Measurements from ENCODE around the gene SLC39A5.
A peak's percentile ranks its signal among the peaks of the same experiment; 100 is the strongest.
"Not testable (repeated sequence)": the region's sequence is repeated elsewhere in the genome, so short reads cannot be mapped to it uniquely, and the experiment has no call there.

The SLC39A5 gene

DNA sequence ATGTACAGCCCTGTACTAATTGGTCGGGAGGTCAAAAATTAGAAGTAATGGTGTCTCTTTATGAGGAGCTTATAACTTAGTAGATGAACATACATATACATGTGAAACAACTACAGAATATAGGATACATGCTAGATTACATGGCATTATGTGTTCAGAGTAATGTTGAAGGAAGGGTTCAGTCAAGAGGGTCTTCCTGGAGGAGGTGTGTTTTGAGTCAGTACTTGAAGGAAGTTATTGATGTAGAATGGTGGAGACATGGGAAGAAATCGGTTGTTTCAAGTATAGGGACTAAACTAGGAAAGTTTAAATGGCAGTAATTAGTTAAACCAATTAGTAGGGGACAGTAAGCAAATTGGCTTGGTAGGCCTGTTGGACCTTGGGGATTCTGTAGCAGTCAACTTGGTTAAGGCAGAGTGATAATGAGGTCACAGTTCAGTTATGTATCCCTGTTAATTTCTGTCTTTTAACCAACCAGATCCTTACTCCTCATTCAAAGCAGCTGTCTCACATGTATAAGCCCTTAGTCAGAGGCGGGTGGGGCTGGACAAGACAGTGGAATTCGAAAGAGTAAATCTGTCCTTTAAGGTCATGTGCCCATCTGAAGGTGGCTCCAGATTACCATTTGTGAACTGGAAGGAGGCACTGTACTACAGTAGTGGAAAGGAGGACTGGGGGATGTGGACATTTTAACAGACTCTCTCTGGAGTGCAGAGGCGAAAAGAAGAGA lies 31.8 kb downstream of the SLC39A5 start:
- Histone ChIP-seq H3K9ac (ENCODE audit: low read length) (no peak overlapping the region), H3K36me3 (ENCODE audit: control insufficient read depth, insufficient read depth, low read length, severe bottlenecking) (no peaks in the 10 kb centered on the region), H3K27me3 (replicated peaks; ENCODE audit: control insufficient read depth, insufficient read depth, low read length) (no peaks in the 10 kb centered on the region), H3K4me1 (ENCODE audit: control insufficient read depth, insufficient read depth, low read length) (peaks cover 30% of the 10 kb centered on the region), H3K9me3 (ENCODE audit: control insufficient read depth, low read length) (no peaks in the 10 kb centered on the region), H3K4me3 (ENCODE audit: low read length) (no peak overlapping the region)
- DNase-seq (ENCODE audit: low read depth) = peak; percentile 59

DNA sequence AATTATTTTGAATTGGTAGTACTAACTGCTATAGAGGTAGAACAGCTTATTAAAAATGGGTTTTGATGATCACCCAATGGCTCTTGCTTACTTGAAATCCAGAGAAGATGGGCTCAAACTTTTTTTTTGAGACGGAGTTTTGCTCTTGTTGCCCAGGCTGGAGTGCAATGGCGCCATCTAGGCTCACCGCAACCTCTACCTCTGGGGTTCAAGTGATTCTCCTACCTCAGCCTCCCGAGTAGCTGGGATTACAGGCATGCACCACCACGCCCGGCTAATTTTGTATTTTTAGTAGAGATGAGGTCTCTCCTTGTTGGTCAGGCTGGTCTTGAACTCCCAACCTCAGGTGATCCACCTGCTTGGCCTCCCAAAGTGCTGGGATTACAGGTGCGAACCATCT lies 33.1 kb downstream of the SLC39A5 start:
- H3K4me3 ChIP-seq (ENCODE audit: low read length); H3K9me3 ChIP-seq (ENCODE audit: control insufficient read depth, low read length); H3K9ac ChIP-seq (ENCODE audit: low read length); H3K36me3 ChIP-seq (ENCODE audit: control insufficient read depth, insufficient read depth, low read length, severe bottlenecking); DNase-seq (ENCODE audit: low read depth); H3K27me3 ChIP-seq (replicated peaks; ENCODE audit: control insufficient read depth, insufficient read depth, low read length): not testable (repeated sequence)
- peaks cover 28% of the 10 kb centered on the region for H3K4me1 ChIP-seq (ENCODE audit: control insufficient read depth, insufficient read depth, low read length)

DNA sequence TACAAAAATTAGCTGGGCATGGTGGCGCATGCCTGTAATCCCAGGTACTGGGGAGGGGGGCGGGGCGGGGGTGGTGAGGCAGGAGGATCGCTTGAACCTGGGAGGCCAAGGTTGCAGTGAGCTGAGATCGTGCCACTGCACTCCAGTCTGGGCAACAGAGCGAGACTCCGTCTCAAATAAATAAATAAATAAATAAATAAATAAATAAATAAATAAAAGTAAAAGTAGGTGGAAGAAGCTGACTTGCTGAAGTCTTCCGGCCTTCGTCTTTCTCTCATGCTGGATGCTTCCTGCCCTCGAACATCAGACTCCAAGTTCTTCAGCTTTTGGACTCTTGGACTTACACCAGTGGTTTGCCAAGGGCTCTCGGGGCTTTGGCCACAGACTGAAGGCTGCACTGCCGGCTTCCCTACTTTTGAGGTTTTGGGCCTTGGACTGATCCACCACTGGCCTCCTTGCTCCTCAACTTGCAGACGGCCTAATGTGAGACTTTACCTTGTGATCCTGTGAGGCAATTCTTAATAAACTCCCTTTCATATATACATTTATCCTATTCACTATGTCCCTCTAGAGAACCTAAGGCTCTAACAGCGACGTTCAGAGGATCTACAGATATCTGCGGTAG lies 36.3 kb downstream of the SLC39A5 start:
- not testable (repeated sequence) for H3K27me3 ChIP-seq (replicated peaks; ENCODE audit: control insufficient read depth, insufficient read depth, low read length); DNase-seq (ENCODE audit: low read depth); H3K9me3 ChIP-seq (ENCODE audit: control insufficient read depth, low read length)
- Histone ChIP-seq H3K4me3 (ENCODE audit: low read length) (peak overlapping the region; percentile 90), H3K4me1 (ENCODE audit: control insufficient read depth, insufficient read depth, low read length) (peaks cover 27% of the 10 kb centered on the region), H3K9ac (ENCODE audit: low read length) (peak overlapping the region; percentile 92), H3K36me3 (ENCODE audit: control insufficient read depth, insufficient read depth, low read length, severe bottlenecking) (peaks cover 18% of the 10 kb centered on the region)

DNA sequence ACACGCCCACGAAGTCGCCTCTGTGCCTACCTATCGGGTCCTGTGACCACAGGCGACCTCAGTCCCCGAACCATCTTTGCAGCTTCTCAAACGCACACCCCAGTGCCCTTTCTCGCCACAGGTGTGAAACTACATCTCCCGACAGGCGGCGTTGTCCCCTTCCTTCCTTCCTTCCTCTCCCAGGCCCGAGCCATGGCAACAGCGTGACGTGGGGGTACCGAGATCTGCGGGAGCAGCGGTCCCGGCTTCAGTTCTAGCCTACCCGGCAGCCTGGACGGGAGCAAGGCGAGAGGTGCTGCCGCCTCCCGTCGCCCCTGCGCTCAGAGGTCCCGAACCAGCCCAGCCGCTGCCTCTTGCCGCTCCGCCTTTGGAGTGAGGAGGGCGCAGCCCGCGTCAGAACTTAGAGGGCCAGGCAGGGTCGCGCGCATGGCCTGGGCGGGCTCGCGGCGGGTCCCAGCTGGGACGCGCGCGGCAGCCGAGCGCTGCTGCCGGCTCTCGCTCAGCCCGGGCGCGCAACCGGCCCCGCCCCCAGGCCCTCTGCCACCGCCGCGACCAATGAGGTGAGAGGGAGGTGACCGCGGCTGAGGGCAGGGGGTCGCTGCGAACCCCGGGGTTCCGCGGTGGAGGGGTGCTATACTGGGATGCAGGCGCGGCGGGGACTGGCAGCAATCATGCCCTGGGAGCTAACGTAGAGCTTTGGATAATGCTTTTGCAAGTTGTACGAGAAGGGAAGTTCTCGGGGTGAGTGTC lies 37.0 kb downstream of the SLC39A5 start, which contains the start of gene COQ10A:
COQ10A (plus strand) TSS at position 250 of the 750 bp plus-strand sequence; CDS start at position 427, 177 bp downstream.
- Histone ChIP-seq H3K4me3 (ENCODE audit: low read length) (peak within 1 kb of the TSS; percentile 90), H3K9ac (ENCODE audit: low read length) (peak within 1 kb of the TSS; percentile 92), H3K9me3 (ENCODE audit: control insufficient read depth, low read length) (no peaks in the 10 kb centered on the region), H3K27me3 (replicated peaks; ENCODE audit: control insufficient read depth, insufficient read depth, low read length) (no peaks in the 10 kb centered on the region), H3K36me3 (ENCODE audit: control insufficient read depth, insufficient read depth, low read length, severe bottlenecking) (peaks cover 25% of the 10 kb centered on the region), H3K4me1 (ENCODE audit: control insufficient read depth, insufficient read depth, low read length) (peaks cover 21% of the 10 kb centered on the region)
- DNase-seq (ENCODE audit: low read depth) = peak; percentile 96

DNA sequence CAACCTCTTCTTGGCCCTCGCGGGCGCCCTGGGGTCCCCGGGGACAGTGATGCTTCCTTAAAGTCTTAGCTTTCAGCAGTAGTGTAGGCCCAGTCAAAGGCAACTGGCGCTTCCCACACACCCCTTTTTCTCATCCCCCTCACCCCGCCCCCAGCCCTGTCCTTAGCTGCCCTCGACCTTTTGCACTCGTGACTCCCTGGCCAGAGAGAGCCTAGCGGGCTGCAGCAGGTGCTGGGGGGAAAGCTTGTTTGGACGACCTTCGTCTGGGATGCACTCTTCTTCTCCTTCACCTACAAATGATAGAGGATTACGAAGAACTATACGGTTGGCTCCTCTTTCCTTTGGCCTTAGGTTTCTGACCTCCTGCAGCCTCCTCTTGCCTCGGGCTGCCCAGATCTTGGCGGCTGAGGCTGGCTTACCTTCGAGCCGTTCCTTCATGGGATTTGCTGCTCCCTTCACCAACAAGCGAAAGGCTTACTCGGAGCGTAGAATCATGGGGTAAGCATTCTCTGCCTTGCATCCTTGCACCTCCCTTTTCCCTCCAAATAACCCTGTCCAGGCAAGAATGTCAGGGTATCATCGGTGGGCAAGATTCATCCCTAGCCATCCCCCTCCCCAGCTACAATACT lies 37.7 kb downstream of the SLC39A5 start:
- Histone ChIP-seq H3K4me1 (ENCODE audit: control insufficient read depth, insufficient read depth, low read length) (peaks cover 18% of the 10 kb centered on the region), H3K9me3 (ENCODE audit: control insufficient read depth, low read length) (no peaks in the 10 kb centered on the region), H3K36me3 (ENCODE audit: control insufficient read depth, insufficient read depth, low read length, severe bottlenecking) (peaks cover 32% of the 10 kb centered on the region), H3K4me3 (ENCODE audit: low read length) (peak overlapping the region; percentile 90), H3K27me3 (replicated peaks; ENCODE audit: control insufficient read depth, insufficient read depth, low read length) (no peaks in the 10 kb centered on the region), H3K9ac (ENCODE audit: low read length) (peak overlapping the region; percentile 92)
- DNase-seq (ENCODE audit: low read depth) = no peak

DNA sequence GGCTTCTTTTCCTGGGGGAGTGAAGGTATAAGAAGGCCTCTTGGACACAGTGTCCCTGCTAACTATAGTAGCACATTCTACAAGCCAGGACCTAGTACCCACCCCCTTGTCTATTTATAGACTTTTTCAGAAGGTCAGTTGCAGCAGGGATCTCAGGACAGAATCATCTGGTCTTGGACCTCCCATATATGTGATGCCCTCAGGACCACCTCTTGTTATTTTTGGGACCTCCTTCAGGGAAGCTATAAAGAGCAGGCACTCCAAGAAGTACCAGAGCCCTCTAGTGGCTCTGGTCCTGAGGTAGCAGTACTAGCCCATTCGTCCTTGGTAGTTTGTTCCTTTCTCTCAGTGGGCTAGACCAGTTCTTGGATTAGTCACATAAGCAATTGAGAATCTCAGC lies 41.2 kb downstream of the SLC39A5 start:
- Histone ChIP-seq H3K9me3 (ENCODE audit: control insufficient read depth, low read length) (no peaks in the 10 kb centered on the region), H3K36me3 (ENCODE audit: control insufficient read depth, insufficient read depth, low read length, severe bottlenecking) (peaks cover 66% of the 10 kb centered on the region), H3K9ac (ENCODE audit: low read length) (no peak overlapping the region), H3K4me3 (ENCODE audit: low read length) (no peak overlapping the region), H3K4me1 (ENCODE audit: control insufficient read depth, insufficient read depth, low read length) (peaks cover 22% of the 10 kb centered on the region), H3K27me3 (replicated peaks; ENCODE audit: control insufficient read depth, insufficient read depth, low read length) (no peaks in the 10 kb centered on the region)
- DNase-seq (ENCODE audit: low read depth) = peak; percentile 39

DNA sequence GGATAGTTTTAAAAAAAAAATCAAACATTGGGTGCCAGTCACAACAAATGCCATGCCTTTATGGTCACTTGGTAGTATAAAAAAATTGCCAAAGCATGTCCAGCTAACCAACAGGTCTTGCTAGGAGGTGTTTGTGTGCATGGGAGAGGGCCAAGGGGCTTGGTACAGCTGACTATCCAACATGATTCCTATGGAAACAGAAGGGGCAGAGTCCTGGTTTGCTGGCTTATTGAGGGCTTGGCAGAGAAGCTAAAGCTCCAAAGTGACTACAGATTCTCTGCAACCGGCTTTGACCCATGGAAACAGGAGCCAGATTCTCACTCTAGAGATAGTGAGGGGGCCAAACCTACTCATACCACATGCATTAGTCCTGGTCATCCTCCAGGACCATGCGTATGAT lies 42.6 kb downstream of the SLC39A5 start:
- peaks cover 78% of the 10 kb centered on the region for H3K36me3 ChIP-seq (ENCODE audit: control insufficient read depth, insufficient read depth, low read length, severe bottlenecking)
- H3K9me3 ChIP-seq (ENCODE audit: control insufficient read depth, low read length); DNase-seq (ENCODE audit: low read depth): not testable (repeated sequence)

DNA sequence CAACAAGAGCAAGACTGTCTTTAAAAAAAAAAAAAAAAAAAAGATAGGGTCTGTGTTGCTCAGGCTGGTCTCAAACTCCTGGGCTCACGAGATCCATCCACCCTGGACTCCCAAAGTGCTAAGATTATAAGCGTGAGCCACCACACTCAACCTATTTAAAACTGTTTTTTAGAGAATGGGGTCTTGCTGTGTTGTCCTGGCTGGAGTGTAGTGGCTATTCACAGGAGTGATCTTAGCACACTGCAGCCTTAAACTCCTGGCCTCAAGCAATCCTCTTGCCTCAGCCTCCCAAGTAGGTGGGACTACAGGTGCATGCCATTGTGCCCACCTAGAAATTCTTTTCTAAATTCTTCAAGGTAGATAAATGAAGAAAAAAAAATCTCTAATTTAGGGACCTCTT lies 44.4 kb downstream of the SLC39A5 start:
- no peak overlapping the region for H3K4me3 ChIP-seq (ENCODE audit: low read length)
- H3K36me3 ChIP-seq (ENCODE audit: control insufficient read depth, insufficient read depth, low read length, severe bottlenecking) = peaks cover 93% of the 10 kb centered on the region
- no peaks in the 10 kb centered on the region for H3K9me3 ChIP-seq (ENCODE audit: control insufficient read depth, low read length)
- H3K4me1 ChIP-seq (ENCODE audit: control insufficient read depth, insufficient read depth, low read length) = peaks cover 13% of the 10 kb centered on the region
- DNase-seq (ENCODE audit: low read depth) = no peak
- H3K9ac ChIP-seq (ENCODE audit: low read length) = no peak overlapping the region
- no peaks in the 10 kb centered on the region for H3K27me3 ChIP-seq (replicated peaks; ENCODE audit: control insufficient read depth, insufficient read depth, low read length)

More for the DNA sequence above, 42.6 kb downstream of the SLC39A5 start:
- H3K9ac ChIP-seq (ENCODE audit: low read length); H3K27me3 ChIP-seq (replicated peaks; ENCODE audit: control insufficient read depth, insufficient read depth, low read length); H3K4me3 ChIP-seq (ENCODE audit: low read length): not testable (repeated sequence)
- H3K4me1 ChIP-seq (ENCODE audit: control insufficient read depth, insufficient read depth, low read length) = peaks cover 15% of the 10 kb centered on the region

DNA sequence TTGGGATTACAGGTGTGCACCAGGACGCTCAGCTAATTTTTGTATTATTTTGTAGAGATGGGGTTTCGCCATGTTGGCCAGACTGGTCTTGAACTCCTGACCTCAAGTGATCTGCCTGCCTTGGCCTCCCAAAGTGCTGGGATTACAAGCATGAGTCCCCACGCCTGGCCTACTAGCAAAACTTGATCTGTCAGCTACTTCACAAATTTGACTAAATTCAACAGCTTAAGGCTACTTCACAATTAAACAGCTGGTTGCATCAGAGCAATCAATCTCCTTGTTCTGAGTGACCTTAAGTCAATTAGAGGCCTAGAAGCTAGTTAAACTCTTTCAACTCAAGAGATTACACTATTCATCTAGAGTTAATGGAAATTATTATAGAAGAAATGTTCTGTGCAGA lies 49.1 kb downstream of the SLC39A5 start:
- H3K4me3 ChIP-seq (ENCODE audit: low read length) = no peak overlapping the region
- peaks cover 96% of the 10 kb centered on the region for H3K36me3 ChIP-seq (ENCODE audit: control insufficient read depth, insufficient read depth, low read length, severe bottlenecking)

DNA sequence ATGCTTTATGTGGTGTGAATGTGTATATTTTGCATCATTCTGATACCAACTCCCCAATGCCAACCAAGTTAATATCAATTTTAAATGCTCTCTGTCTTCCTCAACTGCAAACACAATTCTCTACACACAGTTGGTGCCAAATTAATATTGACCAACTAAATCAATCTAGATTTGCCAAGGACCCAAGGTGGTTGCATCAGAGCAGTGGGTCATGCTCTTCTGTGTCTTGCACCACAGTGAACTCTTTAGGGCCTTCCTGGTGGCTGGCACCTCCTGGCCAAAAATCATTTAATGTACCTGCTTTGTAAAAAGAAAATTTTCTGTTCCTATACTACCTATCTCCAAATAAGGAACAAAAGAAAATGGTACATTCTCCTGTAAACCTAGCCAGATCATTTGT lies 51.0 kb downstream of the SLC39A5 start:
- DNase-seq (ENCODE audit: low read depth) = no peak
- H3K27me3 ChIP-seq (replicated peaks; ENCODE audit: control insufficient read depth, insufficient read depth, low read length) = no peaks in the 10 kb centered on the region
- peaks cover 10% of the 10 kb centered on the region for H3K4me1 ChIP-seq (ENCODE audit: control insufficient read depth, insufficient read depth, low read length)
- H3K36me3 ChIP-seq (ENCODE audit: control insufficient read depth, insufficient read depth, low read length, severe bottlenecking) = peaks cover 92% of the 10 kb centered on the region
- no peak overlapping the region for H3K9ac ChIP-seq (ENCODE audit: low read length)
- H3K4me3 ChIP-seq (ENCODE audit: low read length) = no peak overlapping the region
- no peaks in the 10 kb centered on the region for H3K9me3 ChIP-seq (ENCODE audit: control insufficient read depth, low read length)

More for the DNA sequence above, 49.1 kb downstream of the SLC39A5 start:
- no peaks in the 10 kb centered on the region for H3K27me3 ChIP-seq (replicated peaks; ENCODE audit: control insufficient read depth, insufficient read depth, low read length)
- no peaks in the 10 kb centered on the region for H3K9me3 ChIP-seq (ENCODE audit: control insufficient read depth, low read length)
- H3K4me1 ChIP-seq (ENCODE audit: control insufficient read depth, insufficient read depth, low read length) = peaks cover 10% of the 10 kb centered on the region
- H3K9ac ChIP-seq (ENCODE audit: low read length) = no peak overlapping the region
- no peak for DNase-seq (ENCODE audit: low read depth)

DNA sequence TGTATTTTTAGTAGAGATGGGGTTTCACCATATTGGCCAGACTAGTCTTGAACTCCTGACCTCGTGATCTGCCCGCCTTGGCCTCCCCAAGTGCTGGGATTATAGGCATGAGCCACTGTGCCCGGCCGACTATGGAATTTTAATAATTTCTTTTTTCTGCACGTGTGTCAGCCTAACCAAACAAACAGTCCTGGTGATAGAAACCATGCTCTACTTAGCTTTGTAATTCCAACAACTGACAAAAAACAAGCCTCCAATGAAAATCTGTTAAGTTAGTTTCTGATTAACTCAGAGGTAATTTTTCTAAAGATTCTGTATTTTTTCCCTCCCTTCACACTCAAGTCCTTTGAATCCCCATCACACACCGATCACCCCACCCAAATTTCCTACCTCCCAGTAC lies 52.2 kb downstream of the SLC39A5 start:
- DNase-seq (ENCODE audit: low read depth) = no peak
- peaks cover 88% of the 10 kb centered on the region for H3K36me3 ChIP-seq (ENCODE audit: control insufficient read depth, insufficient read depth, low read length, severe bottlenecking)
- H3K9ac ChIP-seq (ENCODE audit: low read length) = no peak overlapping the region
- peaks cover 20% of the 10 kb centered on the region for H3K4me1 ChIP-seq (ENCODE audit: control insufficient read depth, insufficient read depth, low read length)
- H3K9me3 ChIP-seq (ENCODE audit: control insufficient read depth, low read length) = no peaks in the 10 kb centered on the region
- no peak overlapping the region for H3K4me3 ChIP-seq (ENCODE audit: low read length)
- H3K27me3 ChIP-seq (replicated peaks; ENCODE audit: control insufficient read depth, insufficient read depth, low read length) = no peaks in the 10 kb centered on the region
